SH-SY5Y (cell line): ENCODE measurements around the gene RAPGEF5.

ENCODE experiments used
- GATA2 ChIP-seq: IDR thresholded peaks from 2 replicates; pipeline ENCODE4 v1.6.1; 2011; ENCODE audit warnings: mild to moderate bottlenecking, low read depth, low read length
- GATA3 ChIP-seq: IDR thresholded peaks from 2 replicates; pipeline ENCODE4 v1.6.1; 2011; ENCODE audit warnings: low read depth, mild to moderate bottlenecking, low read length, moderate library complexity

- no peak for TF ChIP-seq GATA2
- TF ChIP-seq GATA3 = no peak
Measured at GRCh38 chr7:22087861-22088260, 269.1 kb downstream of the RAPGEF5 start.
